A549 (cell line): ENCODE results near the gene HNRNPA0. TPM values are rescaled to one million over a fixed set of nuclear protein-coding genes. Genes with fewer than 3 reads are reported as not detected.

Experiments
- ATAC-seq, 2 experiments: fragments of 200-7000 bp in 1 of 2; fragments of >200 bp in 1 of 2; cut with Nextera tagmentation in 1 of 2; cut with Tn5 transposase in 1 of 2; 3 replicates each; pipeline versions ENCODE4 v1.8.0 to v1.9.1; 2018 to 2020; ENCODE audit warnings: mild to moderate bottlenecking in 1 of 2, moderate library complexity in 1 of 2
- CTCF ChIA-PET: fragments of 300-600 bp; sonication (Branson Sonifier 250); formaldehyde crosslinking; extraction: SDS; loops from one replicate; lab custom pipeline; 2021; ENCODE audit warnings: antibody characterized with exemption, inconsistent platforms; lab: Yijun Ruan, JAX
- POLR2A ChIA-PET: fragments of 350-600 bp; formaldehyde crosslinking; extraction: SDS; loops from one replicate; lab custom pipeline; 2021; ENCODE audit warnings: antibody characterized with exemption, inconsistent platforms; lab: Yijun Ruan, JAX
- DNase-seq, 2 experiments: peaks; one replicate each; pipeline versions ENCODE4 v3.0.0 to v3.0.0-alpha.2; 2011 to 2016; ENCODE audit warnings: low read depth in 1 of 2, low spot score in 1 of 2
- FAIRE-seq: peaks from 2 replicates; lab custom pipeline; 2011; peaks lifted over from hg19 to GRCh38; lab: Jason Lieb, UNC
- H3K27ac ChIP-seq, 2 experiments: fragments of >200 bp; sonication (Bioruptor Twin); formaldehyde crosslinking; 3 replicates each; pipeline ENCODE4 v1.5.1; 2016 to 2017
- H3K4me1 ChIP-seq: fragments of >200 bp; sonication (Bioruptor Twin); formaldehyde crosslinking; 3 replicates; pipeline ENCODE4 v1.6.1; 2016
- H3K4me2 ChIP-seq: fragments of >200 bp; sonication (Bioruptor Twin); formaldehyde crosslinking; 3 replicates; pipeline ENCODE4 v1.6.1; 2016
- H3K4me3 ChIP-seq: fragments of >200 bp; sonication (Bioruptor Twin); formaldehyde crosslinking; 3 replicates; pipeline ENCODE4 v1.5.1; 2016
- H3K9me3 ChIP-seq: fragments of >200 bp; sonication (Bioruptor Twin); formaldehyde crosslinking; 3 replicates; pipeline ENCODE4 v1.6.1; 2016
- ATOH8 ChIP-seq: fragments of 250-450 bp; sonication (Bioruptor Pico); IDR thresholded peaks from 2 replicates; pipeline ENCODE4 v1.5.0; 2020; ENCODE audit warnings: low read depth, mild to moderate bottlenecking, moderate library complexity
- BCL3 ChIP-seq: fragments of >200 bp; sonication (Bioruptor Twin); formaldehyde crosslinking; IDR thresholded peaks from 3 replicates; pipeline ENCODE4 v1.6.1; 2016
- BHLHE40 ChIP-seq: IDR thresholded peaks from 2 replicates; pipeline ENCODE4 v1.6.1; 2012; ENCODE audit warnings: low read depth, low read length, inconsistent platforms
- CBX8 ChIP-seq: fragments of 200-600 bp; sonication (generic); IDR thresholded peaks from 2 replicates; pipeline ENCODE4 v1.6.1; 2016
- CHD4 ChIP-seq: fragments of 200-600 bp; sonication (generic); IDR thresholded peaks from 2 replicates; pipeline ENCODE4 v1.6.1; 2016; ENCODE audit warnings: antibody characterized with exemption, mild to moderate bottlenecking, borderline replicate concordance
- FOSB ChIP-seq: fragments of 250-450 bp; sonication (Bioruptor Pico); IDR thresholded peaks from 2 replicates; pipeline ENCODE4 v1.5.0; 2020; ENCODE audit warnings: mild to moderate bottlenecking, moderate library complexity
- FOSL2 ChIP-seq, 2 experiments: fragments of 450-650 bp in 1 of 2; fragments of >200 bp in 1 of 2; sonication (Bioruptor Twin) in 1 of 2; formaldehyde crosslinking; IDR thresholded peaks; 2 replicates each; pipeline versions ENCODE4 v1.5.0 to v1.6.1; 2016 to 2020; ENCODE audit warnings: mild to moderate bottlenecking in 1 of 2, moderate library complexity in 1 of 2
- HMGXB4 ChIP-seq: fragments of 250-450 bp; sonication (Bioruptor Pico); IDR thresholded peaks from 2 replicates; pipeline ENCODE4 v1.5.0; 2021; ENCODE audit warnings: mild to moderate bottlenecking, moderate library complexity, borderline replicate concordance
- JUN ChIP-seq, 2 experiments: fragments of >200 bp; sonication (Bioruptor Twin); formaldehyde crosslinking; IDR thresholded peaks; 2 replicates in 1 of 2; 3 replicates in 1 of 2; pipeline ENCODE4 v1.6.1; 2016 to 2017
- JUNB ChIP-seq: fragments of >200 bp; sonication (Bioruptor Twin); formaldehyde crosslinking; IDR thresholded peaks from 2 replicates; pipeline ENCODE4 v1.6.1; 2016
- KDM1A ChIP-seq: fragments of 200-600 bp; sonication (generic); IDR thresholded peaks from 2 replicates; pipeline ENCODE4 v1.6.1; 2016; ENCODE audit warnings: low read depth, mild to moderate bottlenecking
- MAX ChIP-seq: IDR thresholded peaks from 2 replicates; pipeline ENCODE4 v1.6.1; 2012
- NR3C1 ChIP-seq: fragments of >200 bp; sonication (Bioruptor Twin); formaldehyde crosslinking; IDR thresholded peaks from 3 replicates; pipeline ENCODE4 v1.6.1; 2017
- POLR2A ChIP-seq: IDR thresholded peaks from 2 replicates; pipeline ENCODE4 v1.6.1; 2012; ENCODE audit warnings: mild to moderate bottlenecking, low read length
- RAD21 ChIP-seq, 2 experiments: fragments of >200 bp in 1 of 2; sonication (Bioruptor Twin) in 1 of 2; formaldehyde crosslinking in 1 of 2; IDR thresholded peaks in 1 of 2; conservative IDR thresholded peaks in 1 of 2; 2 replicates in 1 of 2; 3 replicates in 1 of 2; pipeline ENCODE4 v1.6.1; 2012 to 2018; ENCODE audit warnings: inconsistent platforms in 1 of 2
- RCOR1 ChIP-seq: fragments of 150-350 bp; IDR thresholded peaks from 2 replicates; pipeline ENCODE4 v1.6.1; 2014; ENCODE audit warnings: antibody characterized with exemption, low read length, low read depth
- RFX5 ChIP-seq: fragments of 450-650 bp; IDR thresholded peaks from 2 replicates; pipeline ENCODE4 v1.7.1; 2014; ENCODE audit warnings: antibody characterized with exemption, mild to moderate bottlenecking, moderate library complexity
- TP53 ChIP-seq: fragments of 250-450 bp; sonication (Bioruptor Pico); IDR thresholded peaks from 2 replicates; pipeline ENCODE4 v1.5.0; 2021; ENCODE audit warnings: mild to moderate bottlenecking, moderate library complexity
- USF2 ChIP-seq: fragments of 450-650 bp; IDR thresholded peaks from 2 replicates; pipeline ENCODE4 v1.6.1; 2014; ENCODE audit warnings: antibody characterized with exemption
- ZNF302 ChIP-seq: fragments of 250-450 bp; sonication (Bioruptor Pico); IDR thresholded peaks from 2 replicates; pipeline ENCODE4 v1.9.0; 2021; ENCODE audit warnings: inconsistent platforms, mild to moderate bottlenecking, moderate library complexity
- WGBS: methylation state at CpG from one replicate; pipeline ENCODE4 v1.1.6; 2017; ENCODE audit errors: missing lambda C conversion rate; 5-methylcytosine and 5-hydroxymethylcytosine counted together
- polyA plus RNA-seq, 4 experiments: library from polyadenylated mRNA; depleted of rRNA in 3 of 4; stranded (reverse); fragments of >200 nt; fragmentation: RNase III in 1 of 4; extraction: RNeasy Plus Mini Kit Qiagen cat#74134 plus additional on column Dnase treatment in 1 of 4; gene quantifications; 2 replicates in 3 of 4; 3 replicates in 1 of 4; pipeline ENCODE4 v1.2.3, GENCODE V29; 2011 to 2017

The HNRNPA0 gene
- polyA plus RNA-seq, 2 of the 4 experiments (the other 2 are of a cell fraction) = 17.0 to 49.4 TPM

DNA sequence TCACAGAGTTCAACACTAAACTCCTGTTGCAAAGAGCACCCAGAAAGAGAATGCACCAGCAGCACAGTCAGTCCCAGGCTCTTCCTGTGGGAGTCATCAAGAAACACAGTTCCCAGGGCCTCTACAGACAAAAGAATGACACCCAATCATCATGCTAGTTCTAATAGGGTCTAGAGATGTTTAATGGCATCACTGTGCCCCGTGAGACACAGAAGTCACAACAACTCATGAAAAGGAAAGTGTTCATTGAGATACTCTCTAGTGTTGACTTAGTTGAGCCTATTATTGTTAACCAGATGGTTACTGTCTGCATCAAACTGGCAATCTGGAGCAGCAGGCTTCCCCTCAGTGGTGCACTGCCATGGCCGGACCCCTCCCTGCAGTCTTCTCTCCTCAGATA lies 19.8 kb downstream of the HNRNPA0 start (continued):
- no peak for TF ChIP-seq BCL3
- TF ChIP-seq POLR2A = no peak

- WGBS = 79% methylated on average over 3 of the region's 3 CpGs
- ChIA-PET POLR2A (no interaction called here), CTCF (interaction anchor here (1.2 to 3.9 kb wide), 3 partner anchors 8 to 104 kb away, joined by 3 to 36 read pairs (median 4); no protein-coding TSS in a partner anchor)
- FAIRE-seq = no peak
- TF ChIP-seq FOSL2 (IDR thresholded peaks at IDR 0.05) (no peak), FOSL2 (CRISPR knock-in tag; IDR thresholded peaks at IDR 0.05) (no peak), CBX8 (no peak), NR3C1 (no peak), RCOR1 (no peak), BCL3 (no peak)
- ATAC-seq = no peak
- no peak overlapping the region for H3K27ac ChIP-seq
- H3K9me3 ChIP-seq = peaks cover 10% of the 10 kb centered on the region; the same call in 2 of the 3 replicates
- H3K4me2 ChIP-seq = no peak overlapping the region
- DNase-seq = no peak
- H3K4me3 ChIP-seq = no peak overlapping the region
- H3K4me1 ChIP-seq = no peaks in the 10 kb centered on the region
Measured at GRCh38 chr5:137733922-137734321, 20.2 kb downstream of the HNRNPA0 start.

GRCh38 chr5:137733006-137733405 lies 21.2 kb downstream of the HNRNPA0 start:
- Histone ChIP-seq H3K9me3 (peaks cover 2% of the 10 kb centered on the region; the same call in 1 of the 3 replicates), H3K4me2 (no peak overlapping the region), H3K4me3 (no peak overlapping the region), H3K27ac (no peak overlapping the region), H3K4me1 (no peaks in the 10 kb centered on the region)
- no peak for ATAC-seq
- POLR2A ChIA-PET = no interaction called here
- no peak for FAIRE-seq
- 46% methylated on average over 3 of the region's 3 CpGs for WGBS
- no peak for TF ChIP-seq JUN (IDR thresholded peaks at IDR 0.05)
- TF ChIP-seq USF2 = no peak
- no peak for TF ChIP-seq JUNB
- TF ChIP-seq MAX = no peak
- no peak for TF ChIP-seq BHLHE40
- TF ChIP-seq FOSB (CRISPR knock-in tag) = no peak
- no peak for TF ChIP-seq POLR2A
- TF ChIP-seq KDM1A = no peak
- no peak for TF ChIP-seq ZNF302
- TF ChIP-seq CHD4 = no peak
- no peak for TF ChIP-seq HMGXB4
- TF ChIP-seq ATOH8 (CRISPR knock-in tag) = no peak
- TF ChIP-seq BCL3 = no peak
- no peak for TF ChIP-seq RFX5
- no peak for TF ChIP-seq RAD21 (conservative IDR thresholded peaks at IDR 0.05 in 1 of 2, IDR thresholded peaks at IDR 0.05 in 1 of 2)
- TF ChIP-seq TP53 (CRISPR knock-in tag) = no peak
- no peak for TF ChIP-seq NR3C1
- CTCF ChIA-PET = interaction anchor here (1.2 to 3.9 kb wide), 5 partner anchors 9 to 103 kb away, joined by 3 to 36 read pairs (median 3); no protein-coding TSS in a partner anchor
- no peak for DNase-seq
